Right atrium auricular region (tissue), 2 donors: Measurements from ENCODE around the gene OR2D3. TPM values are rescaled to one million over a fixed set of nuclear protein-coding genes. Genes with fewer than 3 reads are reported as not detected.
"Not testable (repeated sequence)": the region's sequence is repeated elsewhere in the genome, so short reads cannot be mapped to it uniquely, and the experiment has no call there.

ENCODE experiments used
- DNase-seq: peaks from one replicate; pipeline ENCODE4 v3.0.0-alpha.2; 2019; ENCODE audit warnings: low spot score
- H3K27ac ChIP-seq, 2 donors: fragments of 200-600 bp; sonication (generic); 1 replicate in 1 of 2; 2 replicates in 1 of 2; pipeline ENCODE4 v1.5.1; 2016 to 2019
- H3K27me3 ChIP-seq, 2 donors: fragments of 200-600 bp; sonication (generic); one replicate each; pipeline versions ENCODE4 v1.5.1 to v1.6.0; 2017 to 2019
- H3K36me3 ChIP-seq: fragments of 200-600 bp; sonication (generic); one replicate; pipeline ENCODE4 v1.5.1; 2016
- H3K4me1 ChIP-seq, 2 donors: fragments of 200-600 bp; sonication (generic); one replicate each; pipeline versions ENCODE4 v1.5.1 to v1.6.0; 2017 to 2019
- H3K4me3 ChIP-seq, 2 donors: fragments of 200-600 bp; sonication (generic); 1 replicate in 1 of 2; 2 replicates in 1 of 2; pipeline ENCODE4 v1.5.1; 2017 to 2019; ENCODE audit warnings: mild to moderate bottlenecking in 1 of 2, moderate library complexity in 1 of 2
- H3K9me3 ChIP-seq, 2 donors: fragments of 200-600 bp; sonication (generic); one replicate each; pipeline ENCODE4 v1.5.1; 2019
- total RNA-seq, 2 donors: library from RNA; depleted of rRNA; stranded (reverse); fragments of >200 nt; gene quantifications; one replicate each; pipeline ENCODE4 v1.1.0, GENCODE V29; 2016
- TF ChIP-seq, protein P1 (sequence below), 2 donors: fragments of 200-600 bp; sonication (generic); IDR thresholded peaks; one replicate each; pipeline ENCODE4 v1.5.1; 2019; ENCODE audit warnings: antibody characterized with exemption in 2 of 2

Gene OR2D3
- total RNA-seq, 2 donors from 2014 or later, result not detected

GRCh38 chr11:6932145-6932544 is 11.3 kb downstream of the OR2D3 start:
- no peak overlapping the region for H3K4me3 ChIP-seq
- H3K27me3 ChIP-seq, result no peaks in the 10 kb centered on the region
- no peaks in the 10 kb centered on the region for H3K36me3 ChIP-seq
- H3K4me1 ChIP-seq, result peaks cover 0 to 5% of the 10 kb centered on the region in 2 donors
- TF ChIP-seq, protein P1, sequence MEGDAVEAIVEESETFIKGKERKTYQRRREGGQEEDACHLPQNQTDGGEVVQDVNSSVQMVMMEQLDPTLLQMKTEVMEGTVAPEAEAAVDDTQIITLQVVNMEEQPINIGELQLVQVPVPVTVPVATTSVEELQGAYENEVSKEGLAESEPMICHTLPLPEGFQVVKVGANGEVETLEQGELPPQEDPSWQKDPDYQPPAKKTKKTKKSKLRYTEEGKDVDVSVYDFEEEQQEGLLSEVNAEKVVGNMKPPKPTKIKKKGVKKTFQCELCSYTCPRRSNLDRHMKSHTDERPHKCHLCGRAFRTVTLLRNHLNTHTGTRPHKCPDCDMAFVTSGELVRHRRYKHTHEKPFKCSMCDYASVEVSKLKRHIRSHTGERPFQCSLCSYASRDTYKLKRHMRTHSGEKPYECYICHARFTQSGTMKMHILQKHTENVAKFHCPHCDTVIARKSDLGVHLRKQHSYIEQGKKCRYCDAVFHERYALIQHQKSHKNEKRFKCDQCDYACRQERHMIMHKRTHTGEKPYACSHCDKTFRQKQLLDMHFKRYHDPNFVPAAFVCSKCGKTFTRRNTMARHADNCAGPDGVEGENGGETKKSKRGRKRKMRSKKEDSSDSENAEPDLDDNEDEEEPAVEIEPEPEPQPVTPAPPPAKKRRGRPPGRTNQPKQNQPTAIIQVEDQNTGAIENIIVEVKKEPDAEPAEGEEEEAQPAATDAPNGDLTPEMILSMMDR (IDR thresholded peaks at IDR 0.05), result no peak
- H3K9me3 ChIP-seq, result no peaks in the 10 kb centered on the region
- H3K27ac ChIP-seq, result no peak overlapping the region
- no peak for DNase-seq

DNA sequence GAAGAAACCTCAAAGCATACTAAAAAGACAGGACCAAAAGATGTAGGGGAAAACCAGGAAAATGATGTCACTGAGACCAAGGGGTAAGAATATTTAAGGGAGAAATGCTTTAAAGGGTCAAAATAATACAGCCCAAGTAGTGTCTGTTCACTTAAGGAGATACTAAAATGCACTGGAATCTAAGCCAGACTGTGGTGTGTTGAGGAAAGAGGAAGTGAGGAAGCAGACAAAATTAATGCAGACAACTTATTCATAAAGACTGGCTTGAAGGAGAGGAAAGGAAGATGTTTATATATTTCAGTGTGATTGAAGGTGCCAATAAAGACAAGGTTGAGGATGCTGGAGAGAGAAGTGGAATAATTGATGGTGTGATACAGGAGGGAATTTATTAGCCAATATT is 21.2 kb downstream of the OR2D3 start:
- DNase-seq, result no peak
- no peak overlapping the region for H3K4me3 ChIP-seq
- H3K4me1 ChIP-seq, result no peaks in the 10 kb centered on the region

DNA sequence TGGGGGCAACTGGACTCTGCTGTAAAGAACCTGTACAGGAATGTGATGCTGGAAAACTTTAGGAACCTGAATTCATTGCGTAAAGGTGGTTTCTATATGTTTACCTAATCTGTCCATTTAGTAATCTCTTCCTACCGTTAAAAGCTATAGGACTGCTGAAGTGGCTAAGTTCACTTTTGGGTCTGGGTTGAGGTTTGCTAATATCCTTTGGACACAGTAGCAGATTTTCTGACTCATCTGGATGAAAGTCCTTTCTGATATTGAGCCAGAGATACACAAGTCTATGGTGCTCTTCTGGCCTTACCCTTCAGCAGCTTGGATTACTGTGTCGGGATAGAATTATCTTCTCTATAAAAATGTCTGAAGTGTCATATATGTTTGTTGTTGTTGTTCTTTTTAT is 22.3 kb downstream of the OR2D3 start:
- TF ChIP-seq, protein P1 (IDR thresholded peaks at IDR 0.05), result no peak
- DNase-seq, result no peak
- no peak overlapping the region for H3K27ac ChIP-seq

More for the DNA sequence above, 21.2 kb downstream of the OR2D3 start:
- H3K9me3 ChIP-seq, result no peaks in the 10 kb centered on the region
- H3K36me3 ChIP-seq, result no peaks in the 10 kb centered on the region
- TF ChIP-seq, protein P1 (IDR thresholded peaks at IDR 0.05), result no peak
- no peaks in the 10 kb centered on the region for H3K27me3 ChIP-seq
- H3K27ac ChIP-seq, result no peak overlapping the region

GRCh38 chr11:6954248-6954647 is 33.4 kb downstream of the OR2D3 start:
- DNase-seq, H3K9me3 ChIP-seq, H3K4me3 ChIP-seq, H3K27me3 ChIP-seq, H3K4me1 ChIP-seq, H3K36me3 ChIP-seq, H3K27ac ChIP-seq: not testable (repeated sequence)

More for the DNA sequence above, 22.3 kb downstream of the OR2D3 start:
- no peaks in the 10 kb centered on the region for H3K9me3 ChIP-seq
- H3K4me1 ChIP-seq, result no peaks in the 10 kb centered on the region
- no peaks in the 10 kb centered on the region for H3K36me3 ChIP-seq
- no peak overlapping the region for H3K4me3 ChIP-seq
- no peaks in the 10 kb centered on the region for H3K27me3 ChIP-seq

DNA sequence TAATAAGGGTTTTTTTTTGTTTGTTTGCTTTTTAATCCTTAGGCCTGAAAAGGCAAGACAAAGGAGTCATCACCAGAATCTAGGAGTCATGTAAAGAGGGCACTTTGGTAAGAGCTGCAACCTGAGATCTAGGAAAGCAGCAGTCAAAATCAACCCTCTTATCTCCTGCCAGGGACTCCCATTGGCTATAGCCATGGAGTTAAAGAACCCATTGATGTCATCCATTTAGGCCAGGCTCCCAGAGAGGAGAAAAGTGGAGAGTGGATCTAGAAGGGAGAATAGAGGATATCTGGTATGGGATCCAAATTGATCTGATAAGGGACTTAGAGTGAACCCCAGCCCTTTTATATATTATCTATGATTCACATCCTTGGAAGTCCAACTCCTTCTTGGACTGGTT is 41.3 kb downstream of the OR2D3 start:
- no peaks in the 10 kb centered on the region for H3K36me3 ChIP-seq
- H3K4me1 ChIP-seq, result no peaks in the 10 kb centered on the region
- H3K27me3 ChIP-seq, result no peaks in the 10 kb centered on the region
- no peaks in the 10 kb centered on the region for H3K9me3 ChIP-seq
- H3K4me3 ChIP-seq, result no peak overlapping the region
- TF ChIP-seq, protein P1 (IDR thresholded peaks at IDR 0.05), result no peak
- no peak overlapping the region for H3K27ac ChIP-seq
- no peak for DNase-seq

GRCh38 chr11:6962673-6963072 is 41.9 kb downstream of the OR2D3 start:
- H3K4me3 ChIP-seq, result no peak overlapping the region
- no peak for DNase-seq
- peaks cover 0 to 3% of the 10 kb centered on the region in 2 donors for H3K9me3 ChIP-seq
- H3K27ac ChIP-seq, result no peak overlapping the region
- H3K27me3 ChIP-seq, result no peaks in the 10 kb centered on the region
- no peaks in the 10 kb centered on the region for H3K4me1 ChIP-seq
- TF ChIP-seq, protein P1 (IDR thresholded peaks at IDR 0.05), result no peak
- H3K36me3 ChIP-seq, result no peaks in the 10 kb centered on the region
